Endothelial cell of umbilical vein (primary cell): ENCODE measurements around the gene NTMT1.

Experiments used
- CTCF ChIP-seq, 2 donors: IDR thresholded peaks; 1 replicate in 1 of 2; 2 replicates in 1 of 2; pipeline ENCODE4 v1.5.1; 2011; ENCODE audit warnings: low read length in 2 of 2, mild to moderate bottlenecking in 2 of 2, moderate library complexity in 2 of 2, control low read depth in 1 of 2, inconsistent platforms in 1 of 2, low read depth in 1 of 2; ENCODE audit not compliant: insufficient read depth in 1 of 2; ENCODE audit errors: extremely low read depth in 1 of 2
- EZH2 ChIP-seq: IDR thresholded peaks from 2 replicates; pipeline ENCODE4 v1.6.1; 2012; ENCODE audit warnings: borderline replicate concordance, low read depth, mild to moderate bottlenecking, moderate library complexity, low read length, inconsistent platforms; ENCODE audit not compliant: severe bottlenecking

- TF ChIP-seq CTCF (IDR thresholded peaks at IDR 0.05; ENCODE audit: extremely low read depth in 1 of 2, insufficient read depth in 1 of 2, low read depth in 1 of 2, low read length in 2 of 2) (no peak), EZH2 (no peak)
Measured at GRCh38 chr9:129676287-129676686, 50.3 kb downstream of the NTMT1 start.
